HG03457 (cell line): ENCODE measurements around the gene FAM180B.
"Not testable (repeated sequence)": the region's sequence is repeated elsewhere in the genome, so short reads cannot be mapped to it uniquely, and the experiment has no call there.

Source experiments
- ATAC-seq: cut with Tn5 transposase; IDR thresholded peaks from one replicate; pipeline ENCODE4 v1.9.1; 2021; ENCODE audit warnings: moderate number of reproducible peaks; ENCODE audit not compliant: unreplicated experiment

FAM180B gene, protein sequence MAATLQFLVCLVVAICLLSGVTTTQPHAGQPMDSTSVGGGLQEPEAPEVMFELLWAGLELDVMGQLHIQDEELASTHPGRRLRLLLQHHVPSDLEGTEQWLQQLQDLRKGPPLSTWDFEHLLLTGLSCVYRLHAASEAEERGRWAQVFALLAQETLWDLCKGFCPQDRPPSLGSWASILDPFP

DNA sequence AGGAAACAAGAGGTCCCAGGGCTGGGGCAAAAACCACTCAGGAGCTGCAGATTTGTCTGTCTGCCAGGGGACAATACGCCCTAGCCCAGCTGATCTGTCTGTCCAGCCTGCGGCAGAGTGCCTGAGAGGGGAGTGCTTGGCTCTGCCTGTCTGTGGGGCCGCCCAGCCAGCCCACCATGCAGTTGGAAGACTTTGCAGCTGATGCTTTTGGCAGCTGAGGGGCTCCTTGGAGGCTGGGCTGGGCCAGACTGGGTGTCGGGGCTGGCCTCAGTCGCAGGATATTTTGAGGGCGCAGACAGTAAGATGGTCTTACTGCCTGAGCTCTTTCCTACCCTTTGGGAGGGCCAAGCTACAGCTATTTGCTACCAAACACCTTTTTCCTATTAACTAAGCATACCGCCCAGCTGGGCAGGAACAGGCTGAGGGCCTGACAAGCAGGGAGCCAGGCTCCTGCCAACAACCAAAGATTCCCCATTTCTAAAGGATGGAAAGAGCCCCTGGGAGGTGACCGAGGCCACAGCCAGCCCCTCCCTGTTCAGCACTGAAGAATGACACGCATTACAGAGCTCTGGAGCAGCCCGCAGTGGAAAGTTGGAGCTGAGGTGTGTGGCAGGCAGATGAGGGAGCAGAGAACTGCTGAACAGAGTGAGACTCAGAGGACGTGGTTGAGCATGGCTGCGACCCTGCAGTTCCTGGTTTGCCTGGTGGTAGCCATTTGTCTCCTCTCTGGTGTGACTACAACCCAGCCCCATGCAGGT is at the start of gene FAM180B:
Gene FAM180B (plus strand): TSS at position 581 of the 758 bp plus-strand sequence. CDS start 91 bp downstream, at position 672.
- ATAC-seq: no peak

DNA sequence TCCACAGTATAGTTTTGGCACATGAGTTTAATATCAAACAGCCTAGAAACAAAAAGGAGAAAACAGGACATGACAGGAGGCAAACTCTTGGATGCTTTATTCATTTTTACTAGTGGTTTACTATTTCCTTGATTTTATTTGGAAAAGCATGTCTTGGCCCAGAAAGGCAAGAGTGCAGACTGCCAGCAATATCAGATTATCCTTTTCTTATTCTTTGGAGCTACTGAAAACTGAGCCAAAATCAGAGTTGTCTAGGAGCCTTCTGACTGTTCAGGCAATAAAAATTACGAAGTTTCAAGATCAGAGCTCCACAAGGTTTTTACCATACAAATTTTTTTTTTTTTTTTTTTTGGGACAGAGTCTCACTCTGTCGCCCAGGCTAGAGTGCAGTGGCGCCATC is 49.6 kb upstream of the FAM180B start:
- ATAC-seq: no peak

DNA sequence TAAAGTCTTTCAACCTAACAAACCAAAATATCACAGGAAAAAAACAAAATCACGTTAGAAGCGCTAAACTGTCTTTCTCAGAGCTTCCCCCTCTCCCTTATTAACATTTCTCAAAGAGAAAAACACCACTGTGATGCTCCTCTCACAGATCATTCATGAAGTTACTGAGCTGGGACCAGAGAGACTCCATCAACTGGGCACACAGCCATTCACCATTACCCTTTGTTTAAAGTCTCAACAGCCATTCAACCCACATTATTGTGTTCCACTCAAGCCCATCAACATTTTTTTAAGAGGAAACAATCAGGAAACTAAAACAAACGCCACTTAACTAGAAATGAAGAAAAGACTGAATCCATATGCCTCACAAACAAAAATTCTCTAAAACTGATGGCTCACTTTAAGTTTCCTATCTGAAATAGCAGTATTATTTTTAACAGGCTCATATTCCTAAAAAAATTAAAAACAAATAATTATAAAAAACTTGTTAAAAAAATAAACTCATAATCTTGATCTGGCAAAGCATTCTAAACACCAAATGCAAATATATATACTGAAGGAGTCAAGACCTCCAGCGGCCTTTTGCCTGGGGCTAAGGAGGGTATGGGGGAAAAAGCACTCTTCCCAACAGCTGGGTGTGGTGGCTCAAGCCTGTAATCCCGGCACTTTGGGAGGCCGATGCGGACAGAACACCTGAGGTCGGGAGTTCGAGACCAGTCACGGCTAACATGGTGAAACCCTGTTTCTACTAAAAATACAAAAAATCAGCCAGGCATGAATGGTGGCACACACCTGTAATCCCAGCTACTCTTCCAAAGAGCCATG is 47.5 kb upstream of the FAM180B start:
- no peak for ATAC-seq

DNA sequence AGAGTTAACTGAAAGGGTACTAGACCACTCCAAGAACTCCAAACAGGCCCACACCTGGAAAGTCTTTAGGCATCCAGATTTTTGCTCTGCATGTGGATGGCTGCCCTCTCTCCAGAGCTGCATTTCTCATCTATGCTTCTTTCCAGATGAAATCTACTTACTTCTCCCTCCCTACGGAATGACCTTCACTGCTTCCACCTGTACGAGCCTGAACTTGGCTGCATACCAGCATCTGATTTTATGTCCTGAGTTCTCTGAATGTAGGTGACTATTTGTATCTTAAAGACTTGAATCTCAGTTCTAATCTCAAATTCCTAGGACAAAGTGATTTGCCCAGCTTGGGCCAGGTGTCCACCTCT is 46.8 kb upstream of the FAM180B start:
- ATAC-seq: no peak

DNA sequence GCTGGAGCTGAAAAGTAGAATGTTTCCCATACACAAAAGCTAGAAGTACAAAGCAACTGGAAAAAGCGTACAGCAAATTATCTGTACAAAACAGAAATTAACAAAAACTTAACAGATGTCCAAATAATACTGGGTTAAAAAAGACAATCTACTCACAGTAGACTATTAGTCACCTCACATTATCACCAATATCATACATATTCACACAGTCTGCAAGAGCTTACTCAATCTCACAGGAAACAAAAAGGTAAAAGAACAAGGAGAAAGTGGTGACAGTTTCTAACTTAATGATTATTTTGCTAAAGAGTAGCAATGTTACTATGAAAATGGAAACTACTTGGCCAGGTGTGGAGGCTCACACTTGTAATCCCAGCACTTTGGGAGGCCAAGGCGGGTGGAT is 45.4 kb upstream of the FAM180B start:
- no peak for ATAC-seq

DNA sequence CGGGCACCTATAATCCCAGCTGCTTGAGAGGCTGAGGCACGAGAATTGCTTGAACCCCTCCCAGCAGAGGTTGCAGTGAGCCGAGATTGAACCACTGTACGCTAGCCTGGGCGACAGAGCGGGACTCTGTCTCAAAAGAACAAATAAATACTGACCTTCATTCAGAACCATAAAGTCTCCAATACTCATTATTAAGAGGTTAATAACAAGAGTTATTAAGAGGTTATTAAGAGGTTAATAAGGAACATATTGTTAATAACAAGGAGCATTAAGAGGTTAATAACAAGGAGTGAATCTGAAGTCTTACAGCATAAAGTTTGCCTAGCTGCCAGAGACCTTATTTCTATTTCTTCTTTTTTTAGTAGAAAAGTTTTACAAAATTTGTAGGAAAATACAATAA is 41.2 kb upstream of the FAM180B start:
- no peak for ATAC-seq

DNA sequence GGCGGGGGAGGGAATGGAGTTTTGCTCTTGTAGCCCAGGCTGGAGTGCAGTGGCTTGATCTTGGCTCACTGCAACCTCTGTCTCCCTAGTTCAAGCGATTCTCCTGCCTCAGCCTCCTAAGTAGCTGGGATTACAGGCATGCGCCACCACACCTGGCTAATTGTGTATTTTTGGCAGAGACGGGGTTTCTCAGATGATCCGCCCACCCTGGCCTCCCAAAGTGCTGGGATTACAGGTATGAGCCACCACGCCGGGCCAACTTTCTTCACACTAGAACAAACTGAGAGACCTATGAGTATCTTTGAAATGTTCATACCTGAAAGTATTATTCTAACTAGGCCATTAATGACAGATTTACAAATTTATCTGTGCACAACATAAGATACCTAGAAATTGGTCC is 40.2 kb upstream of the FAM180B start:
- not testable (repeated sequence) for ATAC-seq

DNA sequence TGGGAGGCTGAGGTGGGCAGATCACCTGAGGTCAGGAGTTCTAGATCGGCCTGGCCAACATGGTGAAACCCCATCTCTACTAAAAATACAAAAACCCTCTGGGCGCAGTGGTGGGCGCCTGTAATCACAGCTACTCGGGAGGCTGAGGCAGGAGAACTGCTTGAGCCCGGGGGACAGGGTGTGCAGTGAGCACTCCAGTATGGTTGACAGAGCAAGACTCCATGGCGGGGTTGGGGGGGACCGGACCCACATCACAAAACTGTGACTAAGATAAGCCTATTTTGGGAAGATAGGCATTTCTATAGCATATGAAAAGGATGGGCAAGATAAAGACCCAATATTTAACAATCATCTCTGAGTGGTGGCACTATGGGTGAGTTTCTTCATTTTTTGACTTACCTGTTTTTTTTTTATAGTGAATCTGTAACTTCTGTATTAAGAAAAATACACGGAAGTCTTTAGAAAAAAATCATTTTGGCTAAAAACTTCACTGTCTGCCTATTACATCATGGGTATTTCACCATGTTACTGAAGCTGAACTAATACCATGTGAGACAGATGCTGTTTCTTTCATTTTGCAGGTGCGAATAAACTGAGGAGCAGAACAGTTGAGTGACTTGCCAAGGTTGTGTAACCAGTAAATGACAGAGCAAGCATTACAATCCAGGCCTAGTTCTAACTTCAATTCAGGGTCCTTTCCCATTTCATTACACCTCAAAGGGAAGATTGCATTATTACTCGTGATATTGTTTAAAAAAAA is 36.0 kb upstream of the FAM180B start:
- no peak for ATAC-seq

DNA sequence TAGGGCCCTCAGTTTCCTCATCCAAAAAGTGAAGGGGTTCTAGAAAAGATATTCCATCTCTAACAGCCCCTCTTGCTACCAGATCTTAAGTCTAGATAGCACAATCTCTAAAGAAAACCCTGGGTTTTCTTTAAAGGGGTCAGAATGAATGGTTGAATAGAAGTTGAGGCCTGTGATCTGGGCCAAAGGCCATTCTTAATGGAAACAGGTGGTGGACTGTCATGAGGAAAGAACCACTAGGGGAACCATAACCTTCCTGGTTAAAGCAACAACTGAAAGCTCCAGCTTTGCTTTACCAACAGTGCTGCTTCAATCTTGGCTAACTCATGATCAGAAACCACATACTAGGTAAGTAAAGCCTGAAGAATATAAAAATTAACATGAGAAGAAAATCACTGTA is 35.4 kb upstream of the FAM180B start:
- ATAC-seq: no peak

DNA sequence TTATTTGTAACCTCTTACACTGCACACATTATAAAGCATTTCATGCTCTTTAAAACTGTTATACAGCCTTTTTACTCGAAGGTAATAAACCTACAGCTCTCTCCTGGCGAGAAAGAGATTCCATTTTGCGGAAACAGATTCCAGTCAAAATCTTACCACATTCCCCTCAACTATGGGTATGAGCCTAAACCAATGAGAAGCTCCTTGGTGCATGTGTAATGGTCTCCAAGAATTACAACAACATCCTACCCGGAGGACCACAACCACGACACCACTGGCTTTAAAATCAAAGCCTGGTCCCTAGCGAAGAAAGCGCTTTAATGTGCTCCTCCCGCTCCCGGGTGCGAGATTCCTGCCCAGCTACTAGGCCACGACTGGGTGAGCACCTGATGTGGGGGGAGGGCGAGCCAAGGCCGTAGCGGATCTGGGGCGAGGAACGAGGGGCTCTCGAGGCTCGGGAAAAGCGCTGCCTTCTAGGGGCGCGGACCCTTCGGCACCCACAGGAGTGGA is 34.4 kb upstream of the FAM180B start:
- ATAC-seq: no peak

DNA sequence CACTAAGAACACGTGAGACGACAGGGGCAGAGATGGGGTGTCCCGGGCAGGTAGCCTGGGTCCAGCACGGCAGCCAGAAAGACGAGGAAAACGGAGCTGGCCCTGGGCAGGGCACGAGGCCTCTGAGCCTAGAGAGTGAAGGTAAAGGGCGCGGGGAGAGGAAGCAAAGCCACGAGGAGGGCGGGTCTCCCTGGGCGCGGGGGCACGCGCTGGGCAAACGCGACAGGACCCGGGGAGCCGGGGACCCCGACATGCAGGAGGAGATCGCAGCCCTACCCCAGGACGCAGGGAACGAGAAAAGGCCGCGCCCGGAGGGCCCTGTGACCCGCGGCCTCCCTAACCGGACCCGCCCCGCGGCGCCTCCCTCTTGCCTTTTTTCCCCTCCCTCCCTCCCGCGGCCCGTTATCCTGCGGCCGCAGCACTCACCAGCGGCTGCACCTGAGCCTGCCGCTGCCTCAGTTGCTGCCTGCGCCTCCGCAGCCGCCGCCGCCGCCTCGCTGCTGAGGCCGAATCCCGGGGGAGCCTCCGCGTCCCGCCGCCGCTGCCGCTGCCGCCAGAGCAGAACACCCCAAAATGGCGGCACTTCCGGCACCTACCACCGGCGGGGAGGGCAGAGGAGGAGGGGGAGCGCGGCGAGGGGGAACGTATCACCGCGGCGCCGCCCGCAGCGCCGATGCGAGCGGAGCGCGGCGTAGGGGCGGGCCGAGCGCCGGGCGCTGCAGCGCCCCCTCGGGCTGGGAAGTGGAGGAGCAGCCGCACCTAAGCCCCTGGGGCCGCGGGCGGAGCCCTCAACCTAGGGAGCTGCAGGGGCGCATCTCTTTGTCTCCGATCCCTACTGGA is 33.7 kb upstream of the FAM180B start, which contains the start of gene CELF1:
Gene CELF1 (minus strand): TSS at position 567 of the 840 bp plus-strand sequence. CDS start 53,609 bp downstream, outside the sequence.
- peak; percentile 88 for ATAC-seq

DNA sequence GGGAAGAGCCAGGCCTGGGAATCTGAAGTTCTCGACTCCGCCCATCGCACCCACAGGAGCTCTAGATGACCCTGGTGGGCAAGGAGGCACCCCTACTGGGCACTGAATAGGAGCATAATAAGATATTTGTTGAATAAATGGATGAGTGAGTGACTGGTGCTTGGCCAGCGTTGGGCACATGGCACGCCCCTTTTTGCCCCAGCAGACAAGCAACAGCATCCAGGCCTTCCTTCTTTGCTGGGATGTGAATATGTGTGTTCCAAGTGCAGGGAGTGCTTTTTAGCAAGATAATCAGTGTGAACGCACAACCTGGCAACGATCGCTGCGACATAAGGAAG is 33.1 kb upstream of the FAM180B start:
- ATAC-seq: peak; percentile 16

DNA sequence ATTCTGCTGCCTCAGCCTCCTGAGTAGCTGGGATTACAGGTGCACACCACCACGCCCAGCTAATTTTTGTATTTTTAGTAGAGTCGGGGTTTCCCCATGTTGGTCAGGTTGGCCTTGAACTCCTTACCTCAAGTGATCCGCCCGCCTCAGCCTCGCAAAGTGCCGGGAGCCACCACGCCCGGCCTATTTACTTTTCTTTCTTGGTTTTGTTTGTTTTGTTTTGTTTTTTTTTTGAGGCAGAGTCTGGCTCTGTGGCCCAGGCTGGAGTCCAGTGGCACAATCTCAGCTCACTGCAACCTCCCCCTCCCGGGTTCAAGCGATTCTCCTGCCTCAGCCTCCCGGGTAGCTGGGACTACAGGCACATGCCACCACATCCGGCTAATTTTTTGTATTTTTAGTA is 29.5 kb upstream of the FAM180B start:
- ATAC-seq: not testable (repeated sequence)

DNA sequence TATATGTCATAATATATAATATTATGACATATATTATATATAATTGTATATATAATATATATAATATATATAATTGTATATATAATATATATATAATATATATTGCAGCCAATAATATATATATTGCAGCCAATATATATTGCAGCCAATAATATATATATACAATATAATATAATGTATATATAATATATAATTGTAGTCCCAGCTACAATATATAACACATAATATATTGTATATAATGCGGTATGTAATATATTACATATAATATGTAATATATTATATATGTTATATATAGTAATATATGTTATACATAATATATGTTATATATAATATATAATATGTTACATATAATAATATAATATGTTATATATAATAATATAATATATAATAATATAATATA is 27.8 kb upstream of the FAM180B start:
- no peak for ATAC-seq

DNA sequence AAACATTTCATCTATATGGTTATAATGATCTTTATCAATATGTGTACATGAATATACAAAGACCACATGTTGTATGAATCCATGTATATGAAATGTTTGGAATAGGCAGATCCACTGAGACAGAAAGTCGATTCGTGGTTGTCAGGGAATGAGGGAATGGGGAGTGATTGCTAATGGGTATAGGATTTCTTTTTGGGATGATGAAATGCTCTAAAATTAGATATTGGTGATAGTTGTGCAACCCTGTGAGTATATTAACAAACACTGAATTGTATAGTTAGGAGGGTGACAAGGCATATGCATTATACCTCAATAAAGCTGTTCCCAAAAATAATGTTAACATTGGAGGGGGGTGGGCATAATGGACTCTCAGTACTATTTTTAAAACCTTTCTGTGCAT is 26.1 kb upstream of the FAM180B start:
- ATAC-seq: no peak

DNA sequence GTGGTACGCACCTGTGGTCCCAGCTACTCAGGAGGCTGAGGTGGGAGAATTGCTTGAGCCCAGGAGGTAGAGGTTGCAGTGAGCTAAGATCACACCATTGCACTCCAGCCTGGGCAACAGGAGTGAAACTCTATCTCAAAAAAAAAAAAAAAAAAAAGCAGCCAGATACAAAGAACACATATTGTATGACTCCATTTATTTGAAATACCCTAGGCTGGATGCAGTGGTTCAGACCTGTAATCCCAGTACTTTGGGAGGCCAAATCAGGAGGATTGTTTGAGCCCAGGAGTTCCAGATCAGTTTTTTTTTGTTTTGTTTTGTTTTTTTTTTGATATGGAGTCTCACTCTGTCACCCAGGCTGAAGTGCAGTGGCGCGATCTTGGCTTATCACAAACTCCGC is 24.1 kb upstream of the FAM180B start:
- not testable (repeated sequence) for ATAC-seq

DNA sequence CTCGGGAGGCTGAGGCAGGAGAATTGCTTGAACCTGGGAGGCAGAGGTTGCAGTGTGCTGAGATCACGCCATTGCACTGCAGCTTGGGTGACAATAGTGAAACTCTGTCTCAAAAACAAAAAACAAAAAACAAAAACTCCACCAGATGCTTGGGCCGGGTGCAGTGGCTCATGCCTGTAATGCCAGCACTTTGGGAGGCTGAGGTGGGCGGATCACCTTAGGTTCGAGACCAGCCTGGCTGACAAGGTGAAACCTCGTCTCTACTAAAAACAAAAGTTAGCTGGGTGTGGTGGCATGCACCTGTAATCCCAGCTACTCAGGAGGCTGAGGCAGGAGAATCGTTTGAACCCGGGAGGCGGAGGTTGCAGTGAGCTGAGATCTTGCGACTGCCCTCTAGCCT is 22.1 kb upstream of the FAM180B start:
- ATAC-seq: not testable (repeated sequence)

DNA sequence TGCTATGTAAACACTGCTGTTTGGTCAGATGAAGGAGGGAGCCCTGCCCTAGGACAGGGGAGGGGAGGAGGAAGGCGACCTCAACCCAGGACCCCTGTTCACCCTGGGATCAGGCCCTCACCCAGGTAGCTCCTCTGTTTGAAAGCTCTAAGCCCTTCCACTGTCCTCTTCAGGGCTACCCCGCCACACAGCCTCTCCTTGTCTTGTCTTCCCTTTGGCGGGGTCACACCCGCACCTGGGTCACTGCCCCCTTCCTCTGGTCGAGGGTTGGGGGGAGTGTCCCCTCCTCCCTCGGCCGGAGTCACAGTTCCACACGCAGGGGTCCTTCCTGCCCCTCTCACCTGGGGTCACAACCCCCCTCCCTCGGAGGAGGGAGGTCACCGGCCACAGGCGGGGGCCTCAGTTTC is 21.5 kb upstream of the FAM180B start:
- ATAC-seq: no peak

DNA sequence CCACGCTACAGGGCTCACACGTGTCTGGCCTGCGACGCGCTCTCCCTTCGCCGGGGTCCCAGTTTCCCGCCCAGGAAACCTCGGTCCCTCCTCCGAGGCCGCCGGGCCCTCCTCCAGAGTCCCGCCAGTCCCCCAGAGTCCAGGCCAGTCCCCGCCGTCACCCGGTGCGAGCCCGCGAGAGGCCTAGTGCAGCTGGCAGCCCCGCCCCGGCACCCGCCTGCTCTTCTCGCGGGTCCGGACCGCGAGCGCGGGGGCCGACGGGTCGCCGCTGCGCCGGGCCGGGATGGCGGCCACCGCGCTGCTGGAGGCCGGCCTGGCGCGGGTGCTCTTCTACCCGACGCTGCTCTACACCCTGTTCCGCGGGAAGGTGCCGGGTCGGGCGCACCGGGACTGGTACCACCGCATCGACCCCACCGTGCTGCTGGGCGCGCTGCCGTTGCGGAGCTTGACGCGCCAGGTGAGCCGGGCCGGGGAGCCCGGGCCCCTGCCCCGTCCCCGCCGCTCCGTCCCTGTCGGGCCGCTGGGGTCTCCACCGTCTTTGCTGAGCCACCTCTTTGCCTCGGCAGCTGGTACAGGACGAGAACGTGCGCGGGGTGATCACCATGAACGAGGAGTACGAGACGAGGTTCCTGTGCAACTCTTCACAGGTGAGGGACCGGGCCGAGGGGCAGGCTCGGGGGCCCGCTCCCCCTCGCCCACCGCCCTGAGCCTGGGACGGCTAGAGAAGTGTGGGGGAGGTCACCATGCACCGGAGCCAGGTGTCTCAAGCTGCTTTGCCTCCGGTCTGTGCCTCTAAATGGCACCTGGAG is 20.9 kb upstream of the FAM180B start, which contains the start of gene PTPMT1:
Gene PTPMT1 (plus strand): TSS at position 260 of the 809 bp plus-strand sequence. CDS start 24 bp downstream, at position 284.
- peak; percentile 86 for ATAC-seq
